SW 1271 (cell line): ENCODE measurements around the gene XPO1.
"Not testable (repeated sequence)": the region's sequence is repeated elsewhere in the genome, so short reads cannot be mapped to it uniquely, and the experiment has no call there.

Source experiments
- DNase-seq, 2 experiments: peaks; one replicate each; lab custom pipeline; 2025; lab: John Stamatoyannopoulos, UW

The XPO1 gene

DNA sequence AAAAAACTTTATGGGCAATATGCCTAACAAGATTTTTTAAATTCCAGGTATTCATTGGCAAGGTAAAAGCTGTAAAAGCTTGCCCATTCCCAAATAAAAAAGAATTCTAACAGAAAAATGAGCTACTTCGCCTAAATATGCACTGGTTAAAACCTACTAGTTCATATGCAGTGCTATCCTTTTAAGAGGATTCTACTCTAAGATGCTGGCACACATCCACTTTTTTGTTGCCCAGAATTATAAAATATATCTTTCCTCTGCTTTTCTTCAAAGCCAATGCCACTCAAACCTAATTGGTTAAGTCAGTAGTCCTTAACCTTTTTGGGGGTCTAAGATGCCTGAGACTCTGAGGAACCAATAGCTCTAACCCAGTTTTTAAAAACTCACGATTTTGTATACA lies 3.2 kb downstream of the XPO1 start:
- no peak for DNase-seq

GRCh38 chr2:61530749-61531148 lies 7.4 kb downstream of the XPO1 start:
- DNase-seq, result no peak

- DNase-seq, result no peak
Measured at GRCh38 chr2:61529944-61530735, 8.0 kb downstream of the XPO1 start.

DNA sequence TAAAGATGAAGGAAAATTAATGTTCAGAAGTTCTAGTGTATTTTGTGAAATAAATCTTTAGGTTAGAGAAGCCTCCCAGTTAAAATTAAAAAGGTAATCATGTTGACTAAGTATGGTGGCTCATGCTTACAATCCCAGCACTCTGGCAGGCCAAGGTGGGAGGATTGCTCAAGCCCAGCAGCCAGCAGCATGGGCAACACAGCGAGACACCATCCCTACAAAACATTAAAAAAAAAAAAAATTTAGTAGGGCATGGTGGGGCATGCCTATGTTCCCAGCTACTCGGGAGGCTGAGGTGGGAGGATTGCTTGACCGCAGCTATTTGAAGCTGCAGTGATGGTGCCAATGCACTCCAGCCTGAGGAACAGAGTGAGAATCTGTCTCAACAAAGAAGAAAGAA lies 17.9 kb downstream of the XPO1 start:
- DNase-seq, result no peak

- no peak for DNase-seq
Measured at GRCh38 chr2:61512768-61513398, 25.3 kb downstream of the XPO1 start.

DNA sequence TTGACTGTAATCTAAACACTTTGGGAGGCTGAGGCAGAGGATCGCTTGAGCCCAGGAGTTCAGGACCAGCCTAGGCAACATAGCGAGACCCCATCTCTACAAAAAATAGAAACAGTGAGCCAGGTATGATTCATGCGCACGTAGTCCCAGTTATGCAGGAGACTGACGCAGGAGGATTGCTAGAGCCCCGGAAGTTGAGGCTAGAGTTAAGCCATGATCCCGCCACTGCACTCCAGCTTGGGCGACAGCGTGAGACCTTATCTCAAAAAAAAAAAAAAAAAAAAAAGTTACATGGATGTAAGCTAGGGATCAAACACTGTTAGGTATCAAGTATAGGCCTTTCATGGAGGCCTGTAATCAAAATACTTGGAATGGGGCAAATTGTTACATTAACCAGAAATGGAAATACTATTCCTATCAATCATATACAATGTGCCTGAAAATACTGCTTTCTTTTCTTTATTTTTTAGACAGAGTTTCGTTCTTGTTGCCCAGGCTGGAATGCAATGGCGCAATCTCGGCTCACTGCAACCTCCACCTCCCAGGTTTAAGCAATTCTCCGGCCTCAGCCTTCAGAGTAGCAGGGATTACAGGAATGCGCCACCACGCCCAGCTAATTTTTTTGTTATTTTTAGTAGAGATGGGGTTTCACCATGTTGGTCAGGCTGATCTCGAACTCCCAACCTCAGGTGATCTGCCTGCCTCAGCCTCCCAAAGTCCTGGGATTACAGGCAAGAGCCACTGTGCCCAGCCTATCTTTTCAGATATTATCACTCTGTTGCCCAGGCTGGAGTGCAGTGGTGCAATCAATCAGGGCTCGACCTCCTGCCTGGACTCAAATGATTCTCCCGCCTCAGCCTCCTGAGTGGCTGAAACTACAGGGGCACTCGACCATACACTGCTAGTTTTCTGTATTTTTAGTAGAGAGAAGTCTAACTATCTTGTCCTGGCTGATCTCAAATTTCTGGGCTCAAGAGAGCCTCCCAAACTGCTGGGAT lies 27.2 kb downstream of the XPO1 start:
- no peak for DNase-seq

DNA sequence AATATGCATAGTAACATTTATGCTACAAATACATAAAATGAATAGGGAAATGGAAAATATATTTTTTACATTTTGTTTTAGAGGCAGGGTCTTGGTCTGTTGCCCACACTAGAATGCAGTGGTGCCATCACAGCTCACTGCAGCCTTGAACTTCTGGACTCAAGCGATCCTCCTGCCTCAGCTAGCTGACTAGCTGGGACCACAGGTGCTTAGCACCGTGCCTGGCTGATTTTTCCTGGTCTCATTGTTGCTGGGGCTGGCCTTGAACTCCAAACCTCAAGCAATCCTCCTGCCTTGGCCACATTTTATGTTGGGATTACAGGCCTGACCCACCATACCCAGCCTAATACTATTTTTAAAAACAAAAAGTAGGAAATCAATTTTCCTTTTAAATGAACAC lies 33.2 kb downstream of the XPO1 start:
- no peak for DNase-seq

- no peak for DNase-seq
Measured at GRCh38 chr2:61499060-61499459, 39.1 kb downstream of the XPO1 start.

DNA sequence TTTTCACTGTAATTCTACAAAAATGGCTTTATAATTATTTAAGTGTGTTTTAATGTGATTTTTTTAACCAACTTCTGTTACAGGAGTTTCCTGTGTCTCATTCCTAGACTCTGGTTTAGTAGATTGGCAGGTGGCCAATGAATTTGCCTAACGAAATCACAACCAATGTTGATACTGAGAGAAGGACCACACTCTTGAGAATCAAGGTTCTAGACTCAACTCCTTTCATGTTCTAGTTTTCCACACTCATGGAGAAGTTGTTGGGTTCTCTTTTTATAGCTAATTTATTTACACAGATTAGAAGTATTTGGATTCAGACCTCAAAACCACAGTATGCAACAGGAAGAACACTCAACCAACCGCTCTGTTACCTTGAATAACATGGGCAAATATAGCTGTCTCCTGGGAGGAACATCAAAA lies 44.6 kb downstream of the XPO1 start:
- no peak for DNase-seq

DNA sequence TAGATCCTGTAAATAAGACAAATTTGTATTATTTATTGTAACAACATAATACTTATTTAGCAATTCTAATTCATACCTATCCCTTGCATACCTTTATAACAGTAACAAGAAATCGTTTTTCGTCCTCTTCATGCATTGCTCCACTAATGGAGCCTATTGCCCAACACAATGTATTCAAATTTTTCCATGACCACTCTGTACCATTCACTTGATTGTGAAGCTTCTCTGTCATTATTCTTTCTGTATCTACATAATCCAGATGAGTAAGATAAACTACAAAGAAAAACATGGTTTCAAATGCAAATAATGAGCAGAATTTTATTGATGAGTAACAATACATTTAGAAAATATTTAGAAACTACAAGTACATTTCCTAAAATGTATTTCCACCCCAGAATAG lies 45.7 kb downstream of the XPO1 start:
- no peak for DNase-seq

DNA sequence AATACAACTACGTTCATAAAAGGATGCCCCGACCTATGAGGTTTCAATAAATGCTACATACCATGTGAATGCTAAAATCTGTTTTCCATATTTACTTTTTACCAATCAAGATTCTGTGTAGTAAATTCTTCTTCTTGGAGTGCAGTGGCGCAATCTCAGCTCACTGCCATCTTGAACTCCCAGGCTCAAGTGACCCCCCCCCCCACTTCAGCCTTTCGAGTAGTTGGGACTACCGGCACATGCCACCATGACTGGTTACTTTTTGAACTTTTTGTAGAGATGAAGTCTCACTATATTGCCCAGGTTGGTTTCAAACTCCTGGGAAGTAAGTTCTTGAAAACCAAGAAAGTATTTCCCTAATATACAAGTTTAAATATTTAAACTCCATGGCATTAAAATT lies 52.9 kb downstream of the XPO1 start:
- no peak for DNase-seq

- no peak for DNase-seq
Measured at GRCh38 chr2:61478086-61478485, 60.1 kb downstream of the XPO1 start.

- not testable (repeated sequence) for DNase-seq
Measured at GRCh38 chr2:61476929-61477589, 61.1 kb downstream of the XPO1 start.

- peak in 1 of 2 experiments; percentile 55 for DNase-seq
Measured at GRCh38 chr2:61471905-61472805, 66.0 kb downstream of the XPO1 start.

- peak; percentile 84 to 88 for DNase-seq
Measured at GRCh38 chr2:61470965-61471904, 66.9 kb downstream of the XPO1 start, which contains the start of gene USP34. USP34 (minus strand) TSS chr2:61471087; CDS start chr2:61470692, 395 bp downstream.

DNA sequence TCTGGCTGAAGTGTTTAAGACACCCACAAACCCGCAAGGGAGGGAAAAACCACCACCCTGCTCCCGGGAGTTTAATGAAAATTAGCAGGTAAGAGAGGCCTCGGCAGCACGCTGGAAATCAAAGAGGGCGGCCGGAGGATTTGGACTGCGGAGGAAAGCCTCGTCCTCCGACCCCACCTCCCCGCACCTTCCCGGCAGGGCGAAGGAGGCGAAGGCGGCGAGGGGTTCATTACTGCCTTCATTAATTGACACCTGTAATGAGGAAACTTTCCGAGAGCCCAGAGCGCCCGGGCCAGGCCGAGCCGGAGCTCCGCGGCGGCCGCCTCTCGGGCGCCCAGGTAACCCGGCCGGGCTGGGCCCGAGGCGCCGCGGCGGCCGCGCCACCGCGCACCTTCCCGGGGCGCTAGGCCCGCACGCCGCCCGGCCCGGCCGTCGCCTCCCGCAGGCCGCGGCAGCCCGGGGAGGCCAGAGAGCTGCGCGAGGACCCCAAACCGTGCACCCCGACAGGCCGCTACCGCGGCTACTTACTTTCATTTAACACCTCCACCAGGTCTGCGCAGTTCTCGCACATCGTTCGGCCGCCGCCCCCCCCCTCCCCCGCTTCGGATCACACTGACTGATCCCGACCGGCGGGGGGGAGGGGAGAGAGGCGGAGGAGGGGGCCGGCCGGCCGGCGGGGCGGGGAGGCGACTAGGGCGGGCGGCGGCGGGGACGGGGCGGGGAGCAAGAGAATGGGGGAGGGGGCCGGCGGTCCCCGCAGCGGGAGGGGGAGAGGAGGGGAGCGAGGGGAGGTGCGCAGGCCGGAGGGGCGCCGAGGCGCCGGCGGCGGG lies 67.8 kb downstream of the XPO1 start:
- DNase-seq, result peak; percentile 50 to 85

DNA sequence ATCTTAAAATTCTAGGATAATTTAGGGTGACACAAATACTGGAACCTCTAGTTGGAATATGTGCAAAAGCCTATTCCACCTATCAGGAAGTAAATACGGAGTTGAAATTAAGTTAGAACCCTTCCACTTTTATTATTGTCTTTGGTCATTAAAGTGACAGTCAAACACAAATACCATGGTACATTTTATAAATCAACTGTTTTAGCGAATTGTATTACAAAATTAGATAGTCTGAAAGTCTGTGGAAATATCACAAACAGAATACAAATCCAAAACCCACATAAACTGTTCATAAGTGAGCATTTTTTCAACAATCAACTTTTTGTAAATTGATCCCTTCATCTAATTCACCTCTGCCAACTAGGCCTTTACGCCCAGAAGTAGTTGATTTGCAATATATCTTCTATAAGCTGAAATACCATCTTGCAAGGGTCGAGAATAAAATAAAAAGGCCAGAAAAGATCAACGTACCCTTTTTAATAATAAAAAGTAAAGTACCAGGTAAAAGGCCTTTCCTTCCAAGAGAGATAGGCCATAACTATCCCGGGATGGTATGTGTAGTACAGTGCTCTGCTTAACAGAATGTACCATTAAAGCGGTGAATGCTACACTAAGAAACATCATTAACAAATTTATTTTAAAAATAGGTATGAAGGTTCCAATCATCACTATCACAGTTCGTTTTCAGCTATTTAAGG lies 68.6 kb downstream of the XPO1 start:
- DNase-seq, result peak in 1 of 2 experiments; percentile 26

DNA sequence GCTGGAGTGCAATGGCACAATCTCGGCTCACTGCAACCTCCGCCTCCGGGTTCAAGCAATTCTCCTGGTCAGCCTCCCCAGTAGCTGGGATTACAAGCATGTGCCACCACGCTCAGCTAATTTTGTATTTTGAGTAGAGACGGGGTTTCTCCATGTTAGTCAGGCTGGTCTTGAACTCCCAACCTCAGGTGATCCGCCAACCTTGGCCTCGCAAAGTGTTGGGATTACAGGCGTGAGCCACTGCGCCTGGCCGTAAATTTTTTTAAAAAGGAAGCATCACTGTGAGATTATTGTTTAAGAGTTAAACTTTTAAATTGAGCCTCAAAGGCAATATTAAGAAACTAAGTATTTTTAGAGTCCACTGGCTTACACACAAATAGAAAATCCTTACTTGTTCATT lies 69.9 kb downstream of the XPO1 start:
- DNase-seq, result not testable (repeated sequence)
